WTC11 (cell line): Measurements from ENCODE around the gene GNAL. TPM values are rescaled to one million over a fixed set of nuclear protein-coding genes. Genes with fewer than 3 reads are reported as not detected.

Source experiments
- CBFB ChIP-seq: sonication (generic); formaldehyde crosslinking; IDR thresholded peaks from 2 replicates; pipeline ENCODE4 v1.8.1; 2022; ENCODE audit warnings: mild to moderate bottlenecking, low read depth, missing genetic modification reagents
- CREM ChIP-seq: sonication (generic); formaldehyde crosslinking; IDR thresholded peaks from 2 replicates; pipeline ENCODE4 v1.8.1; 2022; ENCODE audit warnings: mild to moderate bottlenecking, missing genetic modification reagents, moderate library complexity
- EMX1 ChIP-seq: fragments of 250-450 bp; sonication (Bioruptor Pico); IDR thresholded peaks from 2 replicates; pipeline ENCODE4 v1.8.0; 2021; ENCODE audit warnings: mild to moderate bottlenecking
- FOXJ3 ChIP-seq: sonication (generic); formaldehyde crosslinking; IDR thresholded peaks from 2 replicates; pipeline ENCODE4 v1.9.0; 2021; ENCODE audit warnings: missing genetic modification reagents, mild to moderate bottlenecking, borderline replicate concordance
- FOXK1 ChIP-seq: sonication (generic); formaldehyde crosslinking; IDR thresholded peaks from 2 replicates; pipeline ENCODE4 v1.8.0; 2022; ENCODE audit warnings: mild to moderate bottlenecking, moderate library complexity, missing genetic modification reagents
- IRF2 ChIP-seq: sonication (generic); formaldehyde crosslinking; IDR thresholded peaks from 2 replicates; pipeline ENCODE4 v1.8.0; 2022; ENCODE audit warnings: low read depth, missing genetic modification reagents, borderline replicate concordance
- JUN ChIP-seq: sonication (generic); formaldehyde crosslinking; IDR thresholded peaks from 2 replicates; pipeline ENCODE4 v1.8.0; 2023; ENCODE audit warnings: mild to moderate bottlenecking, missing genetic modification reagents
- PRRX2 ChIP-seq: fragments of 250-450 bp; sonication (Bioruptor Pico); IDR thresholded peaks from 2 replicates; pipeline ENCODE4 v1.8.0; 2021; ENCODE audit warnings: mild to moderate bottlenecking
- SMAD3 ChIP-seq: sonication (generic); formaldehyde crosslinking; IDR thresholded peaks from 2 replicates; pipeline ENCODE4 v1.8.0; 2022; ENCODE audit warnings: missing genetic modification reagents, mild to moderate bottlenecking, borderline replicate concordance
- SP1 ChIP-seq: sonication (generic); formaldehyde crosslinking; conservative IDR thresholded peaks from 2 replicates; pipeline ENCODE4 v1.8.1; 2022; ENCODE audit warnings: missing genetic modification reagents
- ZNF396 ChIP-seq: fragments of 250-450 bp; sonication (Bioruptor Pico); IDR thresholded peaks from 2 replicates; pipeline ENCODE4 v1.8.0; 2021; ENCODE audit warnings: mild to moderate bottlenecking, moderate library complexity, borderline replicate concordance
- total RNA-seq: library from RNA; stranded (reverse); gene quantifications from 3 replicates; pipeline ENCODE4 v1.2.3, GENCODE V29; 2021
- TF ChIP-seq, protein P1 (sequence below): sonication (generic); formaldehyde crosslinking; IDR thresholded peaks from 2 replicates; pipeline ENCODE4 v1.8.1; 2022; ENCODE audit warnings: low read depth, mild to moderate bottlenecking, moderate library complexity, missing genetic modification reagents, borderline replicate concordance
- TF ChIP-seq, protein P2 (sequence below): sonication (generic); formaldehyde crosslinking; IDR thresholded peaks from 2 replicates; pipeline ENCODE4 v1.8.0; 2023; ENCODE audit warnings: missing genetic modification reagents, mild to moderate bottlenecking, borderline replicate concordance
- TF ChIP-seq, protein P3 (sequence below): fragments of 250-450 bp; sonication (Bioruptor Pico); IDR thresholded peaks from 2 replicates; pipeline ENCODE4 v1.8.0; 2021; ENCODE audit warnings: mild to moderate bottlenecking
- TF ChIP-seq, protein P4 (sequence below): sonication (generic); formaldehyde crosslinking; IDR thresholded peaks from 2 replicates; pipeline ENCODE4 v1.8.1; 2022; ENCODE audit warnings: mild to moderate bottlenecking, moderate library complexity, missing genetic modification reagents
- TF ChIP-seq, protein P5 (sequence below): sonication (generic); formaldehyde crosslinking; IDR thresholded peaks from 2 replicates; pipeline ENCODE4 v1.8.0; 2022; ENCODE audit warnings: missing genetic modification reagents
- TF ChIP-seq, protein P6 (sequence below): sonication (generic); formaldehyde crosslinking; IDR thresholded peaks from 2 replicates; pipeline ENCODE4 v1.8.1; 2023; ENCODE audit warnings: mild to moderate bottlenecking, missing genetic modification reagents
- TF ChIP-seq, protein P7 (sequence below): fragments of 250-450 bp; sonication (Bioruptor Pico); IDR thresholded peaks from 2 replicates; pipeline ENCODE4 v2.1.2; 2022; ENCODE audit warnings: mild to moderate bottlenecking, moderate library complexity
- TF ChIP-seq, protein P8 (sequence below): sonication (generic); formaldehyde crosslinking; conservative IDR thresholded peaks from 2 replicates; pipeline ENCODE4 v1.8.1; 2022; ENCODE audit warnings: mild to moderate bottlenecking, missing genetic modification reagents
- TF ChIP-seq, protein P9 (sequence below): fragments of 250-450 bp; sonication (Bioruptor Pico); conservative IDR thresholded peaks from 2 replicates; pipeline ENCODE4 v1.9.0; 2021; ENCODE audit warnings: mild to moderate bottlenecking

Gene GNAL
- total RNA-seq, 1 experiment from 2014 or later, result 22.3 TPM

DNA sequence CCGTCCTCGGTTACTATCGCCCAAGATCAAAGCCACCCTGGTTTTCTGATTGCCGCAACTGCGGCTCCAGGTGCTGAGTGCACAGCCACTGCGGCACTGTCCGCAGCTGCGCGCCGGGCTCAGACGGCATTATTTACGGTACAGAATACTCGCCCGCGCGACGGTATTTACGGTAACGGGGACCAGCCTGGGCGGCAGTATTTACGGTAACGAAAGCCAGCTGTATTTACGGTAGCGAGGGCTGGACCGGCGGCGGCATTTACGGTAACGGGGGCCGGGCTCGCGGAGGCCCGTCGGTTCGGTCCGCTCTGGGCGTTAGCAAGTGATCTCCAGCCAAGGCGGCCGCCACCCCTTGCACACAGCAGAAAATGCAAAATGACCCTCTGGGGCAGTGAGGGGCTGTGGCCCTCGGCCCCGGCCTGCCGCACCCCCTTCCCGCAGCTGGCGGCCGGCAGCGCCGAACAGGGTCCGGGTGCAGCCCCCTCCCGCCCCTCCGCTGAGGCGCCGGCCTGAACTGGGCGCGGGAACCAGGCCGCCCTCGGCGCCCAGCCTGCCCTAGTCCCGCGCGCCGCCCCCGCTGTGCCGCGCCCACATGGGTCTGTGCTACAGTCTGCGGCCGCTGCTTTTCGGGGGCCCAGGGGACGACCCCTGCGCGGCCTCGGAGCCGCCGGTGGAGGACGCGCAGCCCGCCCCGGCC, at the start of gene GNAL (continued):
- TF ChIP-seq, protein P1, sequence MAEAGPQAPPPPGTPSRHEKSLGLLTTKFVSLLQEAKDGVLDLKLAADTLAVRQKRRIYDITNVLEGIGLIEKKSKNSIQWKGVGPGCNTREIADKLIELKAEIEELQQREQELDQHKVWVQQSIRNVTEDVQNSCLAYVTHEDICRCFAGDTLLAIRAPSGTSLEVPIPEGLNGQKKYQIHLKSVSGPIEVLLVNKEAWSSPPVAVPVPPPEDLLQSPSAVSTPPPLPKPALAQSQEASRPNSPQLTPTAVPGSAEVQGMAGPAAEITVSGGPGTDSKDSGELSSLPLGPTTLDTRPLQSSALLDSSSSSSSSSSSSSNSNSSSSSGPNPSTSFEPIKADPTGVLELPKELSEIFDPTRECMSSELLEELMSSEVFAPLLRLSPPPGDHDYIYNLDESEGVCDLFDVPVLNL, result no peak; the same call in 1 of the 2 replicates
- TF ChIP-seq, protein P2, sequence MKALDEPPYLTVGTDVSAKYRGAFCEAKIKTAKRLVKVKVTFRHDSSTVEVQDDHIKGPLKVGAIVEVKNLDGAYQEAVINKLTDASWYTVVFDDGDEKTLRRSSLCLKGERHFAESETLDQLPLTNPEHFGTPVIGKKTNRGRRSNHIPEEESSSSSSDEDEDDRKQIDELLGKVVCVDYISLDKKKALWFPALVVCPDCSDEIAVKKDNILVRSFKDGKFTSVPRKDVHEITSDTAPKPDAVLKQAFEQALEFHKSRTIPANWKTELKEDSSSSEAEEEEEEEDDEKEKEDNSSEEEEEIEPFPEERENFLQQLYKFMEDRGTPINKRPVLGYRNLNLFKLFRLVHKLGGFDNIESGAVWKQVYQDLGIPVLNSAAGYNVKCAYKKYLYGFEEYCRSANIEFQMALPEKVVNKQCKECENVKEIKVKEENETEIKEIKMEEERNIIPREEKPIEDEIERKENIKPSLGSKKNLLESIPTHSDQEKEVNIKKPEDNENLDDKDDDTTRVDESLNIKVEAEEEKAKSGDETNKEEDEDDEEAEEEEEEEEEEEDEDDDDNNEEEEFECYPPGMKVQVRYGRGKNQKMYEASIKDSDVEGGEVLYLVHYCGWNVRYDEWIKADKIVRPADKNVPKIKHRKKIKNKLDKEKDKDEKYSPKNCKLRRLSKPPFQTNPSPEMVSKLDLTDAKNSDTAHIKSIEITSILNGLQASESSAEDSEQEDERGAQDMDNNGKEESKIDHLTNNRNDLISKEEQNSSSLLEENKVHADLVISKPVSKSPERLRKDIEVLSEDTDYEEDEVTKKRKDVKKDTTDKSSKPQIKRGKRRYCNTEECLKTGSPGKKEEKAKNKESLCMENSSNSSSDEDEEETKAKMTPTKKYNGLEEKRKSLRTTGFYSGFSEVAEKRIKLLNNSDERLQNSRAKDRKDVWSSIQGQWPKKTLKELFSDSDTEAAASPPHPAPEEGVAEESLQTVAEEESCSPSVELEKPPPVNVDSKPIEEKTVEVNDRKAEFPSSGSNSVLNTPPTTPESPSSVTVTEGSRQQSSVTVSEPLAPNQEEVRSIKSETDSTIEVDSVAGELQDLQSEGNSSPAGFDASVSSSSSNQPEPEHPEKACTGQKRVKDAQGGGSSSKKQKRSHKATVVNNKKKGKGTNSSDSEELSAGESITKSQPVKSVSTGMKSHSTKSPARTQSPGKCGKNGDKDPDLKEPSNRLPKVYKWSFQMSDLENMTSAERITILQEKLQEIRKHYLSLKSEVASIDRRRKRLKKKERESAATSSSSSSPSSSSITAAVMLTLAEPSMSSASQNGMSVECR (CRISPR knock-in tag), result no peak
- TF ChIP-seq, protein P3, sequence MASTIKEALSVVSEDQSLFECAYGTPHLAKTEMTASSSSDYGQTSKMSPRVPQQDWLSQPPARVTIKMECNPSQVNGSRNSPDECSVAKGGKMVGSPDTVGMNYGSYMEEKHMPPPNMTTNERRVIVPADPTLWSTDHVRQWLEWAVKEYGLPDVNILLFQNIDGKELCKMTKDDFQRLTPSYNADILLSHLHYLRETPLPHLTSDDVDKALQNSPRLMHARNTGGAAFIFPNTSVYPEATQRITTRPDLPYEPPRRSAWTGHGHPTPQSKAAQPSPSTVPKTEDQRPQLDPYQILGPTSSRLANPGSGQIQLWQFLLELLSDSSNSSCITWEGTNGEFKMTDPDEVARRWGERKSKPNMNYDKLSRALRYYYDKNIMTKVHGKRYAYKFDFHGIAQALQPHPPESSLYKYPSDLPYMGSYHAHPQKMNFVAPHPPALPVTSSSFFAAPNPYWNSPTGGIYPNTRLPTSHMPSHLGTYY, result no peak
- TF ChIP-seq FOXJ3 (CRISPR knock-in tag) (no peak), ZNF396 (no peak), JUN (CRISPR knock-in tag) (no peak), IRF2 (CRISPR knock-in tag) (no peak), SMAD3 (CRISPR knock-in tag) (no peak), FOXK1 (CRISPR knock-in tag) (peak; percentile 80), SP1 (peak; percentile 44; the same call in 1 of the 2 replicates), EMX1 (no peak), CREM (CRISPR knock-in tag) (0 out of 2 replicates have a peak, but pooled peaks have one; percentile 18), PRRX2 (no peak), CBFB (CRISPR knock-in tag) (no peak; the same call in 1 of the 2 replicates)
- TF ChIP-seq, protein P4, sequence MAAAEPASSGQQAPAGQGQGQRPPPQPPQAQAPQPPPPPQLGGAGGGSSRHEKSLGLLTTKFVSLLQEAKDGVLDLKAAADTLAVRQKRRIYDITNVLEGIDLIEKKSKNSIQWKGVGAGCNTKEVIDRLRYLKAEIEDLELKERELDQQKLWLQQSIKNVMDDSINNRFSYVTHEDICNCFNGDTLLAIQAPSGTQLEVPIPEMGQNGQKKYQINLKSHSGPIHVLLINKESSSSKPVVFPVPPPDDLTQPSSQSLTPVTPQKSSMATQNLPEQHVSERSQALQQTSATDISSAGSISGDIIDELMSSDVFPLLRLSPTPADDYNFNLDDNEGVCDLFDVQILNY (CRISPR knock-in tag), result peak; percentile 41
- TF ChIP-seq, protein P5, sequence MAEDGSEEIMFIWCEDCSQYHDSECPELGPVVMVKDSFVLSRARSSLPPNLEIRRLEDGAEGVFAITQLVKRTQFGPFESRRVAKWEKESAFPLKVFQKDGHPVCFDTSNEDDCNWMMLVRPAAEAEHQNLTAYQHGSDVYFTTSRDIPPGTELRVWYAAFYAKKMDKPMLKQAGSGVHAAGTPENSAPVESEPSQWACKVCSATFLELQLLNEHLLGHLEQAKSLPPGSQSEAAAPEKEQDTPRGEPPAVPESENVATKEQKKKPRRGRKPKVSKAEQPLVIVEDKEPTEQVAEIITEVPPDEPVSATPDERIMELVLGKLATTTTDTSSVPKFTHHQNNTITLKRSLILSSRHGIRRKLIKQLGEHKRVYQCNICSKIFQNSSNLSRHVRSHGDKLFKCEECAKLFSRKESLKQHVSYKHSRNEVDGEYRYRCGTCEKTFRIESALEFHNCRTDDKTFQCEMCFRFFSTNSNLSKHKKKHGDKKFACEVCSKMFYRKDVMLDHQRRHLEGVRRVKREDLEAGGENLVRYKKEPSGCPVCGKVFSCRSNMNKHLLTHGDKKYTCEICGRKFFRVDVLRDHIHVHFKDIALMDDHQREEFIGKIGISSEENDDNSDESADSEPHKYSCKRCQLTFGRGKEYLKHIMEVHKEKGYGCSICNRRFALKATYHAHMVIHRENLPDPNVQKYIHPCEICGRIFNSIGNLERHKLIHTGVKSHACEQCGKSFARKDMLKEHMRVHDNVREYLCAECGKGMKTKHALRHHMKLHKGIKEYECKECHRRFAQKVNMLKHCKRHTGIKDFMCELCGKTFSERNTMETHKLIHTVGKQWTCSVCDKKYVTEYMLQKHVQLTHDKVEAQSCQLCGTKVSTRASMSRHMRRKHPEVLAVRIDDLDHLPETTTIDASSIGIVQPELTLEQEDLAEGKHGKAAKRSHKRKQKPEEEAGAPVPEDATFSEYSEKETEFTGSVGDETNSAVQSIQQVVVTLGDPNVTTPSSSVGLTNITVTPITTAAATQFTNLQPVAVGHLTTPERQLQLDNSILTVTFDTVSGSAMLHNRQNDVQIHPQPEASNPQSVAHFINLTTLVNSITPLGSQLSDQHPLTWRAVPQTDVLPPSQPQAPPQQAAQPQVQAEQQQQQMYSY (CRISPR knock-in tag), result no peak; the same call in 1 of the 2 replicates
- TF ChIP-seq, protein P6, sequence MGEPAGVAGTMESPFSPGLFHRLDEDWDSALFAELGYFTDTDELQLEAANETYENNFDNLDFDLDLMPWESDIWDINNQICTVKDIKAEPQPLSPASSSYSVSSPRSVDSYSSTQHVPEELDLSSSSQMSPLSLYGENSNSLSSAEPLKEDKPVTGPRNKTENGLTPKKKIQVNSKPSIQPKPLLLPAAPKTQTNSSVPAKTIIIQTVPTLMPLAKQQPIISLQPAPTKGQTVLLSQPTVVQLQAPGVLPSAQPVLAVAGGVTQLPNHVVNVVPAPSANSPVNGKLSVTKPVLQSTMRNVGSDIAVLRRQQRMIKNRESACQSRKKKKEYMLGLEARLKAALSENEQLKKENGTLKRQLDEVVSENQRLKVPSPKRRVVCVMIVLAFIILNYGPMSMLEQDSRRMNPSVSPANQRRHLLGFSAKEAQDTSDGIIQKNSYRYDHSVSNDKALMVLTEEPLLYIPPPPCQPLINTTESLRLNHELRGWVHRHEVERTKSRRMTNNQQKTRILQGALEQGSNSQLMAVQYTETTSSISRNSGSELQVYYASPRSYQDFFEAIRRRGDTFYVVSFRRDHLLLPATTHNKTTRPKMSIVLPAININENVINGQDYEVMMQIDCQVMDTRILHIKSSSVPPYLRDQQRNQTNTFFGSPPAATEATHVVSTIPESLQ (CRISPR knock-in tag), result no peak
- TF ChIP-seq, protein P7, sequence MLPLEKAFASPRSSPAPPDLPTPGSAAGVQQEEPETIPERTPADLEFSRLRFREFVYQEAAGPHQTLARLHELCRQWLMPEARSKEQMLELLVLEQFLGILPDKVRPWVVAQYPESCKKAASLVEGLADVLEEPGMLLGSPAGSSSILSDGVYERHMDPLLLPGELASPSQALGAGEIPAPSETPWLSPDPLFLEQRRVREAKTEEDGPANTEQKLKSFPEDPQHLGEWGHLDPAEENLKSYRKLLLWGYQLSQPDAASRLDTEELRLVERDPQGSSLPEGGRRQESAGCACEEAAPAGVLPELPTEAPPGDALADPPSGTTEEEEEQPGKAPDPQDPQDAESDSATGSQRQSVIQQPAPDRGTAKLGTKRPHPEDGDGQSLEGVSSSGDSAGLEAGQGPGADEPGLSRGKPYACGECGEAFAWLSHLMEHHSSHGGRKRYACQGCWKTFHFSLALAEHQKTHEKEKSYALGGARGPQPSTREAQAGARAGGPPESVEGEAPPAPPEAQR (CRISPR knock-in tag), result no peak
- TF ChIP-seq, protein P8, sequence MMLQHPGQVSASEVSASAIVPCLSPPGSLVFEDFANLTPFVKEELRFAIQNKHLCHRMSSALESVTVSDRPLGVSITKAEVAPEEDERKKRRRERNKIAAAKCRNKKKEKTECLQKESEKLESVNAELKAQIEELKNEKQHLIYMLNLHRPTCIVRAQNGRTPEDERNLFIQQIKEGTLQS, result no peak
- TF ChIP-seq, protein P9, sequence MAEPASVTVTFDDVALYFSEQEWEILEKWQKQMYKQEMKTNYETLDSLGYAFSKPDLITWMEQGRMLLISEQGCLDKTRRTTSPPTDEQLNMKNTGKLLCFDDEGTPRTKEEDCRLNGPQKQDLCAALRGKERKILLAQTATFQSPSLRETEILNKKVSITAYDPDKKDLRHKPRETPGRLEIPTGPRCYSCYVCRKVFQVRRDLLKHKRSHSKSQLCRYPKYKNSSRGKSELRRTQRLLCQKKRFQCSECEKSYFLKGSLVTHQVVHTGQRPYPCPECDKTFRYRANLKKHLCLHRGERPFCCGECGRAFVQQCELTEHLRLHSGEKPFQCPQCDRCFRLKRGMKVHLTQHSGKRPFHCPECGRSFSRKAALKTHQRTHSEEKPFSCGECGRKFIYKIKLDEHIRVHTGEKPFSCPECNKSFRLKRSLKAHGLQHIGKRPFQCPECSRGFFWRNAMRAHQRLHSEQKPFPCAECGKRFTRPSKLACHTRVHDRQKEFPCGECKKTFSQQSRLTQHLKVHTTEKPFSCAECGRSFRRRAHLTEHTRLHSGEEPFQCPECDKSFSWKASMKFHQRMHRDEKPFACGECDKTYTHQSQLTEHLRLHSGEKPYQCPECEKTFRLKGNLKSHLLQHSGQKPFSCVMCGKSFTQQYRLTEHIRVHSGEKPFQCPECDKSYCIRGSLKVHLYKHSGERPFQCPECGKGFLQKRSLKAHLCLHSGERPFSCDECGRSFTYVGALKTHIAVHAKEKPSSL (CRISPR knock-in tag), result no peak
